ENCODE results near the gene PSMD1. TPM values are rescaled to one million over a fixed set of nuclear protein-coding genes. Genes with fewer than 3 reads are reported as not detected.

Gene PSMD1
- total RNA-seq, 3 donors from 2014 or later (not counting 1 experiment from before 2014, with no cell fraction given): 44.1 to 54.9 (median 49.7) TPM

GRCh38 chr2:231161252-231161839 lies 104.7 kb downstream of the PSMD1 start:
- Mint-ChIP-seq H3K9me3 (no peaks in the 10 kb centered on the region), H3K27ac (peak overlapping the region in 1 of 2 donors; percentile 31), H3K36me3 (peaks cover 2% of the 10 kb centered on the region), H3K27me3 (ENCODE audit: low read depth in 2 of 2) (no peaks in the 10 kb centered on the region), H3K4me3 (no peak overlapping the region), H3K4me1 (no peaks in the 10 kb centered on the region)
- 42% methylated on average over 3 of the region's 7 CpGs for WGBS (ENCODE audit: insufficient coverage)
- no peak overlapping the region for H3K4me3 ChIP-seq (ENCODE audit: low read length)
- no peaks in the 10 kb centered on the region for H3K9me3 ChIP-seq (ENCODE audit: control insufficient read depth, insufficient read depth, low read length)
- H3K36me3 ChIP-seq (ENCODE audit: control insufficient read depth, insufficient read depth, low read length): peaks cover 32% of the 10 kb centered on the region
- H3K27ac ChIP-seq (ENCODE audit: low read length): no peak overlapping the region
- intact Hi-C loops (cut with micrococcal nuclease): no loop called here
- DNase-seq (peak in 1 of 2 donors; percentile 6), ATAC-seq (no peak)
- TF ChIP-seq, protein P1, sequence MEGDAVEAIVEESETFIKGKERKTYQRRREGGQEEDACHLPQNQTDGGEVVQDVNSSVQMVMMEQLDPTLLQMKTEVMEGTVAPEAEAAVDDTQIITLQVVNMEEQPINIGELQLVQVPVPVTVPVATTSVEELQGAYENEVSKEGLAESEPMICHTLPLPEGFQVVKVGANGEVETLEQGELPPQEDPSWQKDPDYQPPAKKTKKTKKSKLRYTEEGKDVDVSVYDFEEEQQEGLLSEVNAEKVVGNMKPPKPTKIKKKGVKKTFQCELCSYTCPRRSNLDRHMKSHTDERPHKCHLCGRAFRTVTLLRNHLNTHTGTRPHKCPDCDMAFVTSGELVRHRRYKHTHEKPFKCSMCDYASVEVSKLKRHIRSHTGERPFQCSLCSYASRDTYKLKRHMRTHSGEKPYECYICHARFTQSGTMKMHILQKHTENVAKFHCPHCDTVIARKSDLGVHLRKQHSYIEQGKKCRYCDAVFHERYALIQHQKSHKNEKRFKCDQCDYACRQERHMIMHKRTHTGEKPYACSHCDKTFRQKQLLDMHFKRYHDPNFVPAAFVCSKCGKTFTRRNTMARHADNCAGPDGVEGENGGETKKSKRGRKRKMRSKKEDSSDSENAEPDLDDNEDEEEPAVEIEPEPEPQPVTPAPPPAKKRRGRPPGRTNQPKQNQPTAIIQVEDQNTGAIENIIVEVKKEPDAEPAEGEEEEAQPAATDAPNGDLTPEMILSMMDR (IDR thresholded peaks at IDR 0.05): no peak
- H3K4me1 ChIP-seq (ENCODE audit: control insufficient read depth, insufficient read depth, low read length): peaks cover 4% of the 10 kb centered on the region
- no peaks in the 10 kb centered on the region for H3K27me3 ChIP-seq (ENCODE audit: control insufficient read depth, insufficient read depth, low read length)

GRCh38 chr2:231161877-231162329 lies 105.2 kb downstream of the PSMD1 start:
- H3K36me3 ChIP-seq (ENCODE audit: control insufficient read depth, insufficient read depth, low read length): peaks cover 37% of the 10 kb centered on the region
- TF ChIP-seq, protein P1 (IDR thresholded peaks at IDR 0.05): no peak
- no peak for ATAC-seq
- Mint-ChIP-seq H3K4me3 (no peak overlapping the region), H3K9me3 (no peaks in the 10 kb centered on the region), H3K27me3 (ENCODE audit: low read depth in 2 of 2) (no peaks in the 10 kb centered on the region), H3K4me1 (no peaks in the 10 kb centered on the region), H3K36me3 (peaks cover 8% of the 10 kb centered on the region), H3K27ac (peak overlapping the region in 1 of 2 donors; percentile 31)
- H3K27me3 ChIP-seq (ENCODE audit: control insufficient read depth, insufficient read depth, low read length): no peaks in the 10 kb centered on the region
- WGBS (ENCODE audit: insufficient coverage): 96% methylated on average over 2 of the region's 2 CpGs
- DNase-seq: no peak
- H3K27ac ChIP-seq (ENCODE audit: low read length): no peak overlapping the region
- intact Hi-C loops (cut with micrococcal nuclease): no loop called here
- no peak overlapping the region for H3K4me3 ChIP-seq (ENCODE audit: low read length)
- H3K9me3 ChIP-seq (ENCODE audit: control insufficient read depth, insufficient read depth, low read length): no peaks in the 10 kb centered on the region
- H3K4me1 ChIP-seq (ENCODE audit: control insufficient read depth, insufficient read depth, low read length): peaks cover 4% of the 10 kb centered on the region

DNA sequence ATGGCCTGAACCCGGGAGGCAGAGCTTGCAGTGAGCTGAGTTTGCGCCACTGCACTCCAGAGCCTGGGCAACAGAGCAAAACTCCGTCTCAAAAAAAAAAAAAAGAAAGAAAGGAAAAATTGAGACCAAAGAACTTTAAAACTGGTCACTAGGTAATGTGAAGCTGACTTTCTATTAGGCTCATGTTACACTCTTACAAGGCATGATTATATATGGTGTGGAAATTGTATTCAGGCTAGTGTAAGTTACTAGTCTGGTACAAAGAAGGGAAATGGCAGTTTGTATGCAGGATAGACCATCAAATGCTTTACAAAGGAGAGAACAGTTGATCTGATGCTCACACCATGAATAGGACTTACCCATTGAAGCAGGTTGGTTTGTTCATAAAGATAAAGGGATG lies 106.3 kb downstream of the PSMD1 start:
- Mint-ChIP-seq H3K36me3 (peaks cover 19% of the 10 kb centered on the region), H3K4me1 (no peaks in the 10 kb centered on the region), H3K27ac (no peak overlapping the region), H3K4me3 (no peak overlapping the region), H3K27me3 (ENCODE audit: low read depth in 2 of 2) (no peaks in the 10 kb centered on the region), H3K9me3 (no peaks in the 10 kb centered on the region)
- H3K36me3 ChIP-seq (ENCODE audit: control insufficient read depth, insufficient read depth, low read length): peaks cover 45% of the 10 kb centered on the region
- H3K27me3 ChIP-seq (ENCODE audit: control insufficient read depth, insufficient read depth, low read length): no peaks in the 10 kb centered on the region
- TF ChIP-seq, protein P1 (IDR thresholded peaks at IDR 0.05): no peak
- H3K27ac ChIP-seq (ENCODE audit: low read length): no peak overlapping the region
- DNase-seq (no peak), ATAC-seq (no peak)
- H3K4me3 ChIP-seq (ENCODE audit: low read length): no peak overlapping the region
- peaks cover 4% of the 10 kb centered on the region for H3K4me1 ChIP-seq (ENCODE audit: control insufficient read depth, insufficient read depth, low read length)
- no peaks in the 10 kb centered on the region for H3K9me3 ChIP-seq (ENCODE audit: control insufficient read depth, insufficient read depth, low read length)
- intact Hi-C loops (cut with micrococcal nuclease): no loop called here
- 98% methylated on average over 3 of the region's 3 CpGs for WGBS (ENCODE audit: insufficient coverage)

All from natural killer cell (primary cell).